DLD1 (cell line): ENCODE data around the gene SLC13A3.

Experiments
- in situ Hi-C: cut with HindIII; loops from 2 replicates; pipeline ENCODE4 v1.10.0; 2017; ENCODE audit warnings: low sequenced_read_pairs

Gene SLC13A3

DNA sequence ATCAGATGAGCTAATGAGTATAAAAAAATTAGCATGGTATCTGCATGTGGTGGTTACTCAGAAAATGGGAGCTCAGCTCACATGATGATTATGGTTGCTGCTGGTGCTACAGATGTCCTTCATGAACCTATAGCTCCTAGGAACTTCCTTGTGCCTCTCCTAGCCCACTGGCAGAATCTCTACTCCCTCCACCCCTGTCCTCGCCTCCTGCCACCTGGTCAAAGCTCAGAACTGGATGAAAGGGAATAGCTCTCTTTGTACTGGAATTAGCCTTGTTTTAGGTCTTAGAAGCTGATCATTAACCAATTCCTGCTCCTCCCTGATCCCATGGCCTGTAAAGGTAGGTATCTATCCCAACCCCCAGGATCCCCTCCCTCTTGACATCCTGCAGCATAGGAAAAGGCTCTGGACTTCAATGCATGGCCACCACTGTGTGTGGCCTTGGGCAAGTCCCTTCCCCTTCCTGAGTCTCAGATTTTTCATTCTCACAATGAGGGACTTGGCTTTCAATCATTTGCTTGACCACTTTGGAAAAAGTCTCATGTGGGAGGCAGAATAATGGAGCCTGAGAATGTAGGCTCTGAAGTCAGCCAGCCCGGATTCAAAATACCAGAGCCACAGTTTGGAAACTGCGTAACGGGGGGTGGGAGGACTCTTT is 43.9 kb downstream of the SLC13A3 start:
- in situ Hi-C loops = no loop called here

DNA sequence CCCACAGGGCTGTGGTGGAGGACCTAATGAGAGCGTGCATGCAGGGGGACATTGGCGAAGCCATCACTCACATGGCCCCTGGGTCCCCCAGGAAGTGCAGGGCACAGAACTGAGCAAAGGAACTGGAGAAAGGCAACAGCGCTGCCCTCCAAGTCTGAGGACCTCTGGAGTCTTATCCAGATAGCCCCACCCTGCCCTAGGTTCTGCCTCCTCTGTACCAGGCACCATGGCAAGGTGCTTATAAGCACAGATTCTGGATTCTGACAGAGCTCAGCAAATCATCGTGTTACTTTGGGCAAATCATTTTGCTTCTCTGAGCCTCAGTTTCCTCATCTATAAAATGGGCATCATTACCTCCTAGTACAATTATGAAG is 44.5 kb downstream of the SLC13A3 start:
- in situ Hi-C loops = no loop called here

DNA sequence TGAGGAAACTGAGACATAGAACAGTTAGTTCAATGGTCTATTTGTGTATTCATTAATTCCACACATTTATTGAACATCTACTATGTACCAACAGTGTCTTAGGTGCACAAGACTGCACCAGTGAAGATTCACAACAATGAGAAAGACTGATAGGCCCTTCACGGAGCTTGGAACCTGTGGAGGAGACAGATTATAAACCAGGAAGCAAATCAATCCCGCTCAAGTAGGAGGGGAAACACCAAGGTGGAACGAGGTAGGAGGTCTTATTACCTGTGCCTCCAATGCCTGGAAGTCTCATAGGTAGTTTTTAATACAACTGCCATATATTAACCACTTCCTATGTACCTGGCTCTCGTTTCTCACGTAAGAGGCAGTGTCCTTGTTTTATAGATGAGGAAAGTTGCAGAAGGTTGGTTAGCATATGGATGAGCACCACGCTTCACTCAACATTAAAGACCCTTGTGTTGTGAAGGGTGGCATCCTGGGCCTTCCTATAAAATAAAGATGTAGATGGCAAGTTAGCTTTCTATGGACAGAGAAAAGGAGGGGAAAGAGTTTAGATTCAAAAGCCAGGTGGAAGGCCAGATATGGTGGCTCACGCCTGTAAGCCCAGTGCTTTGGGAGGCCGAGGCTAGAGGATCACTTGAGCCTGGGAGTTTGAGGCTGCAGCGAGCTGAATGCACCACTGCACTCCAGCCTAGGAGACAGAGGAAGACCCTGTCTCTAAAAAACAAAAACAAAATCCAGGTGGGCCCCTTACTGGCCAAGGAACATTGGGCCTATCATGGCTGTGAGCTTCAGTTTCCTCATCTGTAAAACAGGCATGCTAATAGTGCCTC is 45.1 kb downstream of the SLC13A3 start:
- in situ Hi-C loops = no loop called here

DNA sequence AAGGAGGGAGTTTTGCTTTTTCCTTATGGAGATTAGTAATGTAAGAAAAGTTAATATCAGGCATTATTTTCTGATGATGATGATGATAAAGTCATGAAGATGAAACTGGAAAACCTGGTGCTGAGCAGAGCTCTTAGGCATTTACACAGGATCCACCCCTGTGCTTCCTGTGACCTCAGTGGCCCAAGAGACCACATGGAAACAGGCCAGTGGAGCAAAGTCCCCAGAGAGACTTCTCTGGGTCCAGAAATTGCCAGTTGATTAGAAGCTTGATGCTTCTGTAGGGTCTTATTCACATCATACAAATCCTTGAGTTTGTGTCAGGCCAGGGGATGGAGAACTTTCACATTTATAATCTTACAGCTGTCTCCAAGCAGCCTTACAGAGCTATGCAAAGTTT is 46.1 kb downstream of the SLC13A3 start:
- in situ Hi-C loops = no loop called here

DNA sequence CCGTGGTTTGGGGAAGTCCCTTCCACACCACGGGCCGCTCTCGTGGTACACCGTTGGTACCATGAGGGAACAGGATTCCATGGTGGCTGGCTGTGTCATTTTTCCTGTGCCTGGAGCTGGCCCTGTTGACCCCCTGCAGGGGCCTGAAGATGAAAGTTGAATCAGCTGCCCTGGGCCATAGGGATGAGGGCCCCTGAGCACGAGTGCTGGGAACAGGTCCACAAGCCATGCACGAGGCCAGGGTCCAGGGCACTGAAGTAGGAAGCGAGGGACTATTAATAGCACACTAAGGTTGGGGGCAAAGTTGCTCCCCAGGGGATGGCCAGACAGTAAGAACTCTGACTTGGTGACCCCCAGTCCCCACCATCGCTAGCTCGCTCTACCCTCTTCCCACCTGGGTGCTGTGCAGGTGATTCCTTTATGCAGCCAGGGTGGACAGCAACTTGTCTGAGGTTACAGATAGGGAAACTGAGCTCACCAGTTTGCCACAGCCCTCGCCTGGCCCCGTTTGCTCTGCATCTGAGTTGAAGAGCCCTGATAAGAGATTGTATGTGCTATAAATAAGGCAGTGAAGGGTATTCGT is 46.6 kb downstream of the SLC13A3 start:
- in situ Hi-C loops = no loop called here

DNA sequence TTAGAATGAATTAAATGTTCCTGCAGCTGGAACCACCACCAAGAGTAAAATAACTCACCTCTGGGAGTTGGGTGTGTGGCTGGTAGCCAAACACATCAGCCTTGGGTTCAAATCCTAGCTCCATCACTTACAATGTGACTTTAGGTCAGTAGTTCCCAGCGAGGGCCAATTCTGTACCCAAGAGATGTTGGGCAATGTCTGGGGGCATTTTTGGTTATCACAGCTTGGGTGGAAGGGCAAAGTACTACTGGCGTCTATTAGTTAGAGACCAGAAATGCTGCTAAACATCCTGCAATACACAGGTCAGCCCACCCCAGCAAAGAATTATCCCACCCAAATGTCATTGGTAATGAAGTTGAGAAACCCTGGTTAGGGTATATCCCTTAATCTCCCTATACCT is 48.8 kb downstream of the SLC13A3 start:
- in situ Hi-C loops = no loop called here

DNA sequence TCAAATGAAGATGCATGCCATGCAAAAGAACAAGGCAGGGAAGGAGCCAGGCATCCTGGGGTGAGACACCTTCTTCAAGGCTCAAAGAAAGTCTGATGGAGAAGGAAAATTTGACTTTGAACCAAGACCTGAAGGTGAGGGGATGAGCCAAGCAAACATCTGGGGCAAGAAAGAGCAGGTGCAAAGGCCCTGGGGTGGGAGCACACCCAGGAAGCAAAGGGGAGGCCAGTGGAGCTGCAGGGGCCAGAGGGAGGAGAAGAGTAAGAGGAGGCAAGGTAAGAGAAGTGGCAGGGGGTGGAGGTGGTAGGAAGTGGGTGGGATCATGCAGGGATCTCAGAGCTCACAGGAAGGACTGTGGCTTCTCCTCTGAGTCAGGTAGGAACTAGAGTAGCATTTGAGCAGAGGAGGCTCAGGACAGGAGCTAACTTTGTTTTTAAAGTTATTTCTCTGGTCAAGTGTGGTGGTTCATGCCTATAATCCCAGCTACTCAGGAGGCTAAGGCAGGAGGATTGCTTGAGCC is 49.6 kb downstream of the SLC13A3 start:
- in situ Hi-C loops = no loop called here

DNA sequence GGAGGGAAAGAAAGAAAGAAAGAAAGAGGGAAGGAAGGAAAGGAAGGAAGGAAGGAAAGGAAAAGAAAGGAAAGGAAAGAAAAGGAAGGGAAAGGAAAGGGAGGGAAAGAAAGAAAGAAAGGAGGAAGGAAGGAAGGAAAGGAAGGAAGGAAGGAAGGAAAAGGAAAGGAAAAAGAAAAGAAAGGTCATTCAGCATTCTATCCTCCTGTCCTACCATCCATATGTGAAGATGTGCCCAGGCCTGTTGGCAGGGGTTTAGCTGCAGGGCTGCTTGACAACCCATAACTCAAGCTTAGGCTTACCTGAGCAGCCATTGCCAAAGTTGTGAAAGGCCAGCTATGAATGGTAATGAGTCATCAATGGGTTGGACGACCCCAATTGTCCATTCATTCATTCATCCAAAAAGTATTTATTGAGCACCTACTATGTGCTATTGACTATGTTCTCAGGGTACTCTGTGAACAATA is 50.9 kb downstream of the SLC13A3 start:
- in situ Hi-C loops = no loop called here

DNA sequence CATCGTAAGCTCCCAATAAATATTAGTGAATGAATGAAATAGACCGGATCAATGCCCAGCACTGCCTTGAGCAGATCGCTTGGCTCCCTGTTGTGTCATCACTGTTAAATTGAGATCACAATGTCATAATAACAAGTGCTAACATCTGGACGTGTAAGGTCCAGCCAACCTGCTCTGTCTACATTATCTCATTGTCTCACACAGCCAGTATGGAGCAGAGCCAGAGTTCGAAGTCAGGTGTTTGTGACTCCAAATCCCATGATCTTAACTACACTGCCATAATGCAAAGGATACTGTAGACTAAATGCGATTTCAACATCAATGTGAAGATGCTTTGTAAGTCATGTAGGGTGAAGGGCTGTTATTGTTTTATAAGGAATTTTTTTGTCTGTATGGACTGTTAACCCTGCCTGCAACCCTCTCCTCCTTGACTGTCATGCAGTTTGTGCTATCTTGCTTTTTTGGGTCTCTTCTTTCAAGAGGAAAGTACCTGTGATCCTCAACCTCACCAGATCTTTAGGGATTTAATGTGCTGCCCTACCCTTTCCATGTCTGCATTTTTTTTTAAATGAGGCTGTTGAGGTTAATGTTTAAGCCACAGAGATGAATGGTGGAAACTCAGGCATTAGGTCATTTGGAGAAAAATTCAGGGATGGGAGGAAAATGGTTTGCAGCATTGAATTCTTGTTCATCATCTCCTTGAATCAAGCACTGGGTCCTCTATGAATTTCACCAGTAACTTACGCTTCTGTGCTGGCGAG is 51.9 kb downstream of the SLC13A3 start:
- in situ Hi-C loops = no loop called here

DNA sequence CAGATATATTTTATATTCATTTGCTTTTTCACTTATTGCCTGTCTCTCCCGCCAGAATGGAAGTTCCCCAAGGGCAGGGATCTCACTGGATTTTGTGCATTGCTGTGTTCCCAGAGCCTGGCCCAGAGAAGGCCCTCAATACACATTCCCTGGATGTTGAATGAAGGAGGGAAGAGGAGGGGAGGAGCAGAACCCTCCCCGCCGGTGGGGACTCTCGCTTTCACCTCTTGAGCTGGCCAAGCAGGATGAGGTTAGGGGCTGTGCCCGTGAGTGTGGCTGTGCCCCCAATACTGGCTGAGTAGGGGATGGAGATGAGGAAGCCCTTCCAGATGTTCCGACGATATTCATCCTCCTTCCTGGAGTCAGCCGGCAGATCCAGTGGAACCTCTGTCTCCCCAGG is 55.3 kb downstream of the SLC13A3 start:
- in situ Hi-C loops = no loop called here

DNA sequence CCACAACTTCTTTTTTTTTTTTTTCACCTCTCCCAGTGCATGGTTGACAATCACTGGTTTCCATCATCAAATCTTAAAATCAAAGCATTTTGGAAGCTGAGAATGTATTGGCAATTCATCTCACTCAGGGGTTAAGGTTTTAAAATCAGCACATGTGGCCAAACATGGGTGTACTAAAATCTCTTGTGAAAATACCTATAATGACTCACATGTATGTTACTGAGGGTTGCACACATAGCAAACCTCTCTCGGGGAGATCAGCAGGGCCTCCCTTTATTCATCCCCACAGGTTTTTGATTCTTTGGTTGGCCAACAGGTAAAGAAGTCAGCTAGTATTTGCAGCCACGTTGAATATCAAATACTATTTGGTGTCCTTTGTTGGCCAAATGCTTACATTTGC is 56.5 kb downstream of the SLC13A3 start:
- in situ Hi-C loops = no loop called here

DNA sequence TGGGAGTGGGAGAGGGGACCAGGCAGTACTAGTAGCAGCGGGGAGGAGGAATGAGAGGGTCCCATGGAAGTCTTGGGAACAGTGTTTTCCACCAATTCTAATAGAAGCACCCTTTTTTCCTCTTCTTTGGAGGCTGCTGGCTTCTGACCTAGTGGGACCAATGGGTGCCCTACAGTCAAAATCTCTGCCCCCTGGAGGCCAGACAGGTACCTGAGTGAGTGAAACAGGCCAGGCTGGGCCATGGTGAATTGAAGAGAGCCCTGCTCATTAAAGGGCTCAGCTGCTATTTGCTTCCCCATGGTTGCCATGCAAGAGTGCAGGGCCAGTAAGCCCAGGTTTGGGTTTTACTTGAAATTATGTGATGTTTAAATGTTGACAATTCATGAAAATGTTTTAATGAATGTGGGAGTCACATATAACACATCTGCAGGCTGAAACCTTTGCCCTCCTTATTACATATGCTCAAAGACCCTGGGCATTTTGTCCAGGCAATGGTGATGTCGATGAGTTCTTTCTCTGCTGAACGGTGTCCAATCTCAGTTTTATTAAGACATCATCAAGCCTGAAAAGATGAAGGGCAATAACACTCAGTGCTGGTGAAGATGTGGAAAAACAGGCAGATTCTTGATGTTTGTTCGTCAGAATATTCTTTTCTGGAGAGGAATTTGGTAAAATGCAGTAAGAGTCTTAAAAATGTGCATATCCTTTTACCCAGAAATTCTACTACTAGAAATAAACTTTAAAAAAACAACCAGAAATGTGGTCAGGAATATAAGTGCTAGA is 58.5 kb downstream of the SLC13A3 start:
- in situ Hi-C loops = no loop called here

DNA sequence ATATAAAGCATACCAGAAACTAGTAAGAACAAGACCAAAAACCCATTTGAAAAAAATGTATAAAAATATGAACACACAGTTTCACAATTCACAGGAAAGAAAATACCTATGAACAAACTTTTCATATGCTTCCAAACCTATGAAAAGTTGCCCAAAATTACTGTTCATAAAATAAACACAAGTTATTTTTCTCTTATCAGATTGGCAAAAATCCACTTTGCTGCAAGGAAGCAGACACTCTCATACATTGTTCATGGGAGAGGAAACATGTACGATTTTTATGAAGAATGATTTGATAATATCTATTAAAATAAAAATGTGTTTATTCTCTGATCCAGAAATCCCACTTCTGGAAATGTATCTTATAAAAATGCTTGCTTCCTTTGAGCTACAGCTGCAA is 60.8 kb downstream of the SLC13A3 start:
- in situ Hi-C loops = no loop called here

DNA sequence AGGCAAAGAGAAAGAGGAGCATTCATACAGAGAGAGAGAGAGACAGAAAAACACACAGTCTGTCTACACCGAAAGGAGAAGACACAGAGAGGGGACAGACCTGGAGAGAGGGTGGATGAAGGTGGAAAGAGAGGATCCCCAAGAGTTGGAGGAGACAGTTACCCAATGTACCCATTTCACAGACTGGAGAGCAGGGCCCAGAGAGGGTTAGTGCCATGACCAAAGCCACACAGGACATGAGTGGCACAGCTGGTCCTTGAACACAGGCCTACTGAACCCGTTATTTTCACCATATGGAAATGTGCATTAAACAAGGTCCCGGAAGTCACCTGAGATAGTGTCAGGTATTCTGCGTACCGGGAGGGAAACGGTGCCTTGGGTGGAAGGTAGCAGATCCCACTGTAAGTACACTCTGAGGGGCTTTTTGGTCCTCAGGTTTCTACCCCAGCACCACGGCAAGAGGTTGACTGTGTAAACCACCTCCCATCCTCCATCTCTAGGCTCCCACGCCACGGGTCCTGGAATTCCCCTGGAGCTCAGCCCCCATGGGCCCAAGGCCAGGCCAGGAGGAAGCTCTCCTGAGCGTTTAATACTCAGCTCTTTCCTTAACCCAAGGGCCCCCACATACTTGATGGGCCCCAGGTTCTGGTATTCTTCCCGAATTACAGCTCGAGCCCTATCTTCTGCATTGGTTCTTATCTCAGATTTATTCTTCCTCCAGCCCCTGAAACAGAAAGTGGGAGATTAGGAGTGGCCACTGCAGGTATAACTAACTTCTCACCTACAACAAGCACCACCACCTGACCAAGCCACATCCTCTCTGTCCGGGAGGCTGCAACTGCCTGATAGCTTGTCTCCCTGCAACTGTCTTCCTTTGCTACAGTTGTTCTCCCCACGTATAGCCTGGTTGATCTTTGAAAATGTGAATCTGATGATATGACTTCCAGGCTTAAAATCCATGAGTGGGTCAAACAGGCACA is 62.4 kb downstream of the SLC13A3 start:
- in situ Hi-C loops = no loop called here

DNA sequence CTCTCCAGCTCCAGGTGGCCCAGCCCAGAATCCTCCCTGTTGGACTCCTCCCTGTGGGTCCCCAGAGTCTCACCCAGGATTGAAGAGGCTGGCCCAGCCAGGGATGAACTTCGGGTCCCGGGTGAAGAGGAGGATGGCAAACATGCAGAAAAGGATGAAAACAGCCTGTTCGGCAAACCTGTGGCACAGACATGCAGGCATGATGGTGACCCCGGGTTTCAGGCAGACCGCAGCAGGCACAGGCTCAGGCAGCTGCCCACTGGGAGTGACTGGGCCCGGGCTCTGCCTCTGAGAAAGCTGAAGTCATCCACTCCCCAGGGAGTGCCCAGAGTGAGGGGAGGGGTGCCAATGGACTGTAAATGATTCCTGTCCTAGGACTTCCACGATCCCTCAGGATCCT is 63.3 kb downstream of the SLC13A3 start:
- in situ Hi-C loops = no loop called here

DNA sequence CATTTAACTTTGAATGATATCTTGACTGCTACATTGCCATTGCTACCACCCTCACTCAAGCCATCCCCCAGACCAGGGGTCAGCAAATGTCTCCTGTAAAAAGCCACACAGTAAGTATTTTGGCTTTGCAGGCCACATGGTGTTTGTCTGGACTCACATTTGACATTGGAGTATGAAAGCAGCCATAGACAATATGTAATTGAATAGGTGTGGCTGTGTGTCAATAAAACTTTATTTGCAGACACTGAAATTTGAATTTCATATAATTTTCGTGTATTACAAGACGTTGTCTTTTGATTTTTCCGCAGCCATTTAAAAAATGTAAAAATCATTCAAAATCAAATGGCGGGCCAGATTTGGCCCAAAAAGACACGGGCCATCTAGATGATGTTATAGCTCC is 64.5 kb downstream of the SLC13A3 start:
- in situ Hi-C loops = no loop called here

DNA sequence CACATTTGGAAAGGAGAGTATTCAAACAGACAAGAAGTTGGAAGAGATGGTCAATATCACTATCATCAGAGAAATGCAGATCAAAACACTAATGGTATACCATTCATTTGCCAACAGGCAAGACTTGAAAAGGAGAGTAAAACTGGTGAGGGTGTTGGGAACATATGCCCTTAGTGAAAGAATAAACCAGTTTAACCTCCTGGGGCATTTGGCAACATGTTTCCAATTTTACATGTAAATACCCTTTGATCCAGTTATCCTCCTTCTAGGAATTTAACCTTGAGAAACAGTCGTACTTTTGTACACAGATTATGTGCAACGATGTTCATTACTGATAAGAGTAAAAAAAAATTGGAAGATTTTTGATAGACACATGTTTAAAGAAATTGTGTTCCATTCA is 66.8 kb downstream of the SLC13A3 start:
- in situ Hi-C loops = no loop called here

DNA sequence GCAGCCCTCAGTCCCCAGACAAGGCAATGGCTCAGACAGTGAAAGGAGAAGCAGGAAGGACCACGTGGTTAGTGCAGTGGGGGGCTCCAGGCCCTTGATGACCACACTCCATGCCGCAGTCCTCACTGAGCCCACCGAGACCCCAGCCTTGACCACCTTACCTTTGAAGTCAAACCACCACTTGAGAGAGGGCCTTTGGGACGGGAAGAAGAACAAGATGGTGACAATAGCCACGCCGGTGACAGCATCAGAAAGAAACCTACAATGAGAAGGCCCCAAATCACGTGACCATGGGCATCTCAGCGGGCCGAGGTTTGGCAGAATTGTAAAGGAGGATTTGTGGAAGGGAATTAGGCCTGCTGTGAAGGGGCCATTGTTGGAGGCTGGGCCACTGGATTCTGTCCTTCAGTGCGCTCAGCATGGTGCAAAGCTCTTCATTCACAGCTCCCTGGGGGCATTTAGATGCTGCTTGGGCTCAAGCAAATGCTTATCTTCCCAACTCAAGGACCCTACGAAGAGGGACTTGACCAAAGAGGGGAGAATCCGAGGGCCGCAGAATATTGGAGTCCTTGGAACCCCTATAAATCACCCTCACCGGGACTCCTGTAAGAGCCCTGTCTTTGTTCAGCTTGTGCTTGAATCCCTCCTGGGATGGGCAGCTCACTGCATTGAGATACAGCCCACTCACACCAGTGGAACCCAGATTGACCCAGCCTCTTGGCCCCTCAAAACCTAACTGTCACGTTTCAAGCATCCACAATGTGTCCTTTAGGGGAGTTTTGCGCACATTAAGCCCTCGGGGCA is 67.6 kb downstream of the SLC13A3 start:
- in situ Hi-C loops = no loop called here
